ENCODE measurements around the gene MTG2. TPM values are rescaled to one million over a fixed set of nuclear protein-coding genes. Genes with fewer than 3 reads are reported as not detected.

The MTG2 gene
- total and polyA plus RNA-seq, 2 of the 4 experiments (the other 2 are of a cell fraction): 11.5 to 25.2 TPM

DNA sequence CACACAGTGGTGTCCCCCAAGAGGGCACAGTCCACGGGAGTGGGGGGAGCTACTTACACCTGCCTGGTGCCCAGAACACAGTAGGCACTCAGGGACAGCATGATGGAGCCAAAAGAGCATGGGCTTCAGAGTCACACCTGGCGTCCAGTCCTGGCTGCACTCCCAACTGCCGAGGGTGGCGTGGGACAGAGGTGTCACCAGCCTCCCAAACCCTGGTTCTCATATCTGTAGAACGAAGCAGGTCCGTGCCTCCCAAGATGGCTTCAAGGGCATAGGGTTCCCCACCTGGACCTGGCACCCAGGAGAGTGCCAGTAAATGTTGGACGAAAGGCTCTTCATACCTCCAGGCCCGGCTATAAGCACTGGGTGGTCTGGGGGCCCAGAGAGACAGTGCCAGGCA is 28.4 kb downstream of the MTG2 start:
- Histone ChIP-seq H4K91ac (ENCODE audit: insufficient read depth, low read depth, low read length) (no peak overlapping the region), H3K79me1 (ENCODE audit: low read depth in 1 of 2, low read length in 2 of 2) (no peaks in the 10 kb centered on the region; a peak in 1 of 4 replicates), H3K36me3 (ENCODE audit: control insufficient read depth, insufficient read depth, low read length) (no peaks in the 10 kb centered on the region), H3K23ac (ENCODE audit: low read depth, low read length) (no peak overlapping the region), H3K56ac (ENCODE audit: extremely low read depth, insufficient read depth, low read length) (no peak overlapping the region), H3K14ac (replicated peaks; ENCODE audit: low read depth, low read length) (no peak overlapping the region), H3K4me1 (ENCODE audit: control insufficient read depth, insufficient read depth, low read length) (no peaks in the 10 kb centered on the region), H2BK20ac (ENCODE audit: low read depth, low read length) (no peak overlapping the region), H3K9ac (ENCODE audit: low read depth, low read length) (no peak overlapping the region), H3K4ac (ENCODE audit: low read depth, low read length) (no peak overlapping the region), H4K5ac (ENCODE audit: low read depth, low read length) (no peak overlapping the region), H3K4me3 (ENCODE audit: insufficient read depth, low read depth, low read length) (no peak overlapping the region), H3K9me1 (ENCODE audit: insufficient read depth, low read length) (no peaks in the 10 kb centered on the region), H2AK5ac (ENCODE audit: low read depth, low read length) (no peak overlapping the region), H3K4me2 (ENCODE audit: low read depth, low read length) (no peak overlapping the region), H2BK15ac (ENCODE audit: low read depth, low read length) (no peak overlapping the region), H4K20me1 (ENCODE audit: insufficient read depth, low read length) (no peaks in the 10 kb centered on the region; the same call in none of the 2 replicates), H3K18ac (ENCODE audit: low read depth, low read length) (no peak overlapping the region), H2AFZ (replicated peaks; ENCODE audit: low read length, poor library complexity) (no peak overlapping the region), H2BK5ac (ENCODE audit: low read depth, low read length, poor library complexity, severe bottlenecking) (no peak overlapping the region), H3K27me3 (ENCODE audit: control insufficient read depth, insufficient read depth, low read length) (peaks cover 32% of the 10 kb centered on the region), H3K9me3 (ENCODE audit: control insufficient read depth, insufficient read depth, low read length) (no peaks in the 10 kb centered on the region), H3K27ac (ENCODE audit: insufficient read depth, low read length) (no peak overlapping the region), H2BK120ac (ENCODE audit: low read depth, low read length) (no peak overlapping the region), H2AK9ac (replicated peaks; ENCODE audit: low read depth, low read length, poor library complexity) (no peak overlapping the region), H4K8ac (ENCODE audit: low read depth in 2 of 2, low read length in 2 of 2) (no peak overlapping the region)
- dilution Hi-C loops (cut with HindIII; ENCODE audit: low sequenced_read_pairs, unreplicated experiment): no loop called here
- in situ Hi-C loops (cut with MboI; ENCODE audit: low sequenced_read_pairs): no loop called here
- CTCF ChIA-PET: no interaction called here
- no TSS peak for BruUV-seq (replicated peaks)
- ATAC-seq (ENCODE audit: low read depth) (no peak), DNase-seq (no peak)
- POLR2A ChIA-PET (ENCODE audit: unreplicated experiment): no interaction called here
- no peak for TF ChIP-seq RFX5 (IDR thresholded peaks at IDR 0.05; ENCODE audit: low read depth, low read length)
- TF ChIP-seq, protein P1, sequence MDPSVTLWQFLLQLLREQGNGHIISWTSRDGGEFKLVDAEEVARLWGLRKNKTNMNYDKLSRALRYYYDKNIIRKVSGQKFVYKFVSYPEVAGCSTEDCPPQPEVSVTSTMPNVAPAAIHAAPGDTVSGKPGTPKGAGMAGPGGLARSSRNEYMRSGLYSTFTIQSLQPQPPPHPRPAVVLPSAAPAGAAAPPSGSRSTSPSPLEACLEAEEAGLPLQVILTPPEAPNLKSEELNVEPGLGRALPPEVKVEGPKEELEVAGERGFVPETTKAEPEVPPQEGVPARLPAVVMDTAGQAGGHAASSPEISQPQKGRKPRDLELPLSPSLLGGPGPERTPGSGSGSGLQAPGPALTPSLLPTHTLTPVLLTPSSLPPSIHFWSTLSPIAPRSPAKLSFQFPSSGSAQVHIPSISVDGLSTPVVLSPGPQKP (IDR thresholded peaks at IDR 0.05; ENCODE audit: borderline replicate concordance, low read depth, low read length): no peak
- no peak for TF ChIP-seq MAFK (IDR thresholded peaks at IDR 0.05; ENCODE audit: low read depth, low read length)
- no peak for TF ChIP-seq RCOR1 (IDR thresholded peaks at IDR 0.05; ENCODE audit: insufficient replicate concordance, low read length)
- no peak for TF ChIP-seq MAZ (IDR thresholded peaks at IDR 0.05; ENCODE audit: borderline replicate concordance, low read depth, low read length)
- no peak for TF ChIP-seq CEBPB (IDR thresholded peaks at IDR 0.05; ENCODE audit: low read depth, low read length)
- TF ChIP-seq NFE2L2 (IDR thresholded peaks at IDR 0.05; ENCODE audit: low read depth, low read length): no peak
- TF ChIP-seq RAD21 (IDR thresholded peaks at IDR 0.05; ENCODE audit: low read length): no peak
- no peak for TF ChIP-seq SMC3 (IDR thresholded peaks at IDR 0.05; ENCODE audit: low read depth, low read length)
- TF ChIP-seq, protein P2, sequence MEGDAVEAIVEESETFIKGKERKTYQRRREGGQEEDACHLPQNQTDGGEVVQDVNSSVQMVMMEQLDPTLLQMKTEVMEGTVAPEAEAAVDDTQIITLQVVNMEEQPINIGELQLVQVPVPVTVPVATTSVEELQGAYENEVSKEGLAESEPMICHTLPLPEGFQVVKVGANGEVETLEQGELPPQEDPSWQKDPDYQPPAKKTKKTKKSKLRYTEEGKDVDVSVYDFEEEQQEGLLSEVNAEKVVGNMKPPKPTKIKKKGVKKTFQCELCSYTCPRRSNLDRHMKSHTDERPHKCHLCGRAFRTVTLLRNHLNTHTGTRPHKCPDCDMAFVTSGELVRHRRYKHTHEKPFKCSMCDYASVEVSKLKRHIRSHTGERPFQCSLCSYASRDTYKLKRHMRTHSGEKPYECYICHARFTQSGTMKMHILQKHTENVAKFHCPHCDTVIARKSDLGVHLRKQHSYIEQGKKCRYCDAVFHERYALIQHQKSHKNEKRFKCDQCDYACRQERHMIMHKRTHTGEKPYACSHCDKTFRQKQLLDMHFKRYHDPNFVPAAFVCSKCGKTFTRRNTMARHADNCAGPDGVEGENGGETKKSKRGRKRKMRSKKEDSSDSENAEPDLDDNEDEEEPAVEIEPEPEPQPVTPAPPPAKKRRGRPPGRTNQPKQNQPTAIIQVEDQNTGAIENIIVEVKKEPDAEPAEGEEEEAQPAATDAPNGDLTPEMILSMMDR (conservative IDR thresholded peaks at IDR 0.05; ENCODE audit: low read depth, low read length): no peak
- no peak for TF ChIP-seq MXI1 (IDR thresholded peaks at IDR 0.05; ENCODE audit: borderline replicate concordance, low read depth, low read length)
- TF ChIP-seq, protein P3, sequence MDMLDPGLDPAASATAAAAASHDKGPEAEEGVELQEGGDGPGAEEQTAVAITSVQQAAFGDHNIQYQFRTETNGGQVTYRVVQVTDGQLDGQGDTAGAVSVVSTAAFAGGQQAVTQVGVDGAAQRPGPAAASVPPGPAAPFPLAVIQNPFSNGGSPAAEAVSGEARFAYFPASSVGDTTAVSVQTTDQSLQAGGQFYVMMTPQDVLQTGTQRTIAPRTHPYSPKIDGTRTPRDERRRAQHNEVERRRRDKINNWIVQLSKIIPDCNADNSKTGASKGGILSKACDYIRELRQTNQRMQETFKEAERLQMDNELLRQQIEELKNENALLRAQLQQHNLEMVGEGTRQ (IDR thresholded peaks at IDR 0.05; ENCODE audit: low read depth, low read length): no peak
- TF ChIP-seq FOS (IDR thresholded peaks at IDR 0.05; ENCODE audit: low read depth, low read length): no peak
- TF ChIP-seq BHLHE40 (IDR thresholded peaks at IDR 0.05; ENCODE audit: low read depth, low read length): no peak
- TF ChIP-seq POLR2A (IDR thresholded peaks at IDR 0.05; ENCODE audit: low read depth, low read length): no peak
- WGBS, 2 experiments (ENCODE audit: extremely low coverage in 2 of 2, insufficient read length in 1 of 2): 78% methylated on average over 8 of the region's 8 CpGs; no CpG with 5 or more reads in 1 of the 2 experiments
- intact Hi-C loops (cut with micrococcal nuclease): no loop called here

Measured in IMR-90 (cell line).